ENCODE results near the gene INSRR. TPM values are rescaled to one million over a fixed set of nuclear protein-coding genes. Genes with fewer than 3 reads are reported as not detected.

Gene INSRR
- total and polyA plus RNA-seq, 2 of the 8 experiments (the other 6 are each of a cell fraction or from before 2014, with no cell fraction given): 0.02 TPM; not detected in 1

- TF ChIP-seq CTBP2 (IDR thresholded peaks at IDR 0.05; ENCODE audit: borderline replicate concordance, insufficient read depth, insufficient read length, low read length): no peak
- TF ChIP-seq SIX5 (IDR thresholded peaks at IDR 0.05; ENCODE audit: low read depth, low read length): no peak
- TF ChIP-seq ATF2 (IDR thresholded peaks at IDR 0.05; ENCODE audit: low read length): no peak
- no peak for TF ChIP-seq KDM5A (IDR thresholded peaks at IDR 0.05; ENCODE audit: low read length)
- TF ChIP-seq TAF1 (IDR thresholded peaks at IDR 0.05; ENCODE audit: low read depth, low read length): no peak
- TF ChIP-seq CHD1 (IDR thresholded peaks at IDR 0.05; ENCODE audit: low read depth, low read length): no peak
- no peak for TF ChIP-seq FOSL1 (IDR thresholded peaks at IDR 0.05; ENCODE audit: insufficient read depth, low read depth, low read length)
Measured at GRCh38 chr1:156883919-156884318, 25.0 kb upstream of the INSRR start (continued).
